Stimulated activated CD8-positive, alpha-beta memory T cell treated with anti-CD3 and anti-CD28 coated beads, Interleukin-15, amount 100 ng/mL, for 48 hours (primary cell): ENCODE results near the gene CPS1.

Experiments
- DNase-seq, 2 donors: peaks; one replicate each; pipeline ENCODE4 v3.0.0-alpha.2; 2020; ENCODE audit warnings: low read depth in 2 of 2

CPS1 gene

GRCh38 chr2:210681491-210681890, 125.1 kb downstream of the CPS1 start:
- no peak for DNase-seq

- DNase-seq = no peak
Measured at GRCh38 chr2:210686401-210686800, 130.0 kb downstream of the CPS1 start.

GRCh38 chr2:210687786-210688470, 131.5 kb downstream of the CPS1 start:
- DNase-seq = no peak

DNA sequence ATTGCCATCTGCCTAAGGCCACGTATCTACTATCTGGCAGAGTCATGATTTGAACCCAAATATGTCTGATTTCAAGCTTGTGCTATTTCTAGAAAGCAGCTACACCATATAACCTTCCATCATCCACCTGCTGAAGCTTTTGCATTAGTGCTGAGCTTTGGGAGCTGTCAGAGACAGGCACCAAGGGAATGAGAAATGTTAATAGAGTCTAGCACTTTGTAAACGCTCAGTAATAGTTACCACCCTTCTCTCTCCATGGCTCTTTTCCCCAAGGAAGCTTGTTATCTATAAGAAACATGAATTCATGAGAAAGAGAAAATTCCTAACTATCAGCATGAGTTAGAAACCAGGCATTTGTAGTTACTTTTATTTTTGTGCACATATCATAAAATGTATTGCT, 151.5 kb downstream of the CPS1 start:
- DNase-seq = no peak

GRCh38 chr2:210713122-210713521, 156.7 kb downstream of the CPS1 start:
- DNase-seq = no peak

GRCh38 chr2:210715560-210716082, 159.2 kb downstream of the CPS1 start:
- no peak for DNase-seq

GRCh38 chr2:210718503-210718902, 162.1 kb downstream of the CPS1 start:
- no peak for DNase-seq

DNA sequence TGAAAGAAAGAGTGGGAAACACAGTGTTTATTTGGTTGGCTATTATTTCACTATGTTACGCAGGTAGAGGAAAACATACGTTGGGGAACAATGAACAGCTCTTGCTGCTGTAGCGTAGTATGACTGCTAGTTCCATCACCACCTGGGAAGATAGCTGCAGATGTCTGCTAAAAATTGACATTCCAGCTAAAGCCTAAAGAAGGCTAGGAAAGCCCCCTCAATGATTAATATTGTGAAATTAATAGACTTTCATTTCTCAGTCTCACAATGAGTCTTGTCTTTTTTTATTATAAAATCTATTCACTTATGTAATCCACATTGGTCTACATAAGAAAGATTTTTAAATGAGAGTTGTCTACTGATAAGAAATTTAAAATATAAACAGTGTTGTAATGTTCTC, 165.7 kb downstream of the CPS1 start:
- no peak for DNase-seq

DNA sequence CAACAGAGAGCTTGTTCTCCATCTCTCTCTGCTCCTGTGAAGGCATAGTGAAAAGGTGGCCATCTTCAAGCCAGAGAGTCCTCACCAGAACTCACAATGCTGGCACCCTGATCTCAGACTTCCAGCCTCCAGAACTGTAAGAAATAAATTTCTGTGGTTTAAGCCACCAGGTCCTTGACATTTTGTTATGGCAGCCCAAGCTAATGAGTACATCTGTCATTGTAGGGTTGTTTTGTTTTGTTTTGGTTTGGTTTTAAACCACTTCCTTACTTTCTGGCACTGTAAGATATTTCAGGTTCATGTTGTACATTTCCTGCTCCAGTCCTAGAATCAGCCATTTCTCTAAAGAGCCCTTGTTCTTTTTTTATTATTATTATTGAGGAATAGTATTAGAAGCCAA, 171.2 kb downstream of the CPS1 start:
- no peak for DNase-seq
